NCI-H2029 treated with DMSO at 0.1 percent for 48 hours (cell line): Measurements from ENCODE around the gene SPAG9.

Experiments used
- DNase-seq: peaks from one replicate; lab custom pipeline; 2025; lab: John Stamatoyannopoulos, UW

SPAG9 gene

DNA sequence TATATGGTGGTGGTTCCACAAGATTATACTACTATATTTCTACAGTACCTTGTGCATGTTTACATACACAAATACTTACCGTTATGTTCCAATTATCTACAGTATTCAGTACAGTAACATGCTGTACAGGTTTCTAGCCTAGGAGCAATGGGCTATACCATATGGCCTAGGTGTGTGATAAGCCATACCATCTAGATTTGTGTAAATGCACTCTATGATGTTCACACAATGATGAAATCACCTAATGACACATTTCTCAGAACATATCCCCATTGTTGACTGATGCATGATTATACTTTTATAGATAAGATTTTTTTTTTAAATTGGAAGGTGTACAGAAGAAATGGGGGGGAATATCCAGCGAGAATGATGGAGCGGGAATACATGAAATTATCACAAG is 131.5 kb downstream of the SPAG9 start:
- no peak for DNase-seq

DNA sequence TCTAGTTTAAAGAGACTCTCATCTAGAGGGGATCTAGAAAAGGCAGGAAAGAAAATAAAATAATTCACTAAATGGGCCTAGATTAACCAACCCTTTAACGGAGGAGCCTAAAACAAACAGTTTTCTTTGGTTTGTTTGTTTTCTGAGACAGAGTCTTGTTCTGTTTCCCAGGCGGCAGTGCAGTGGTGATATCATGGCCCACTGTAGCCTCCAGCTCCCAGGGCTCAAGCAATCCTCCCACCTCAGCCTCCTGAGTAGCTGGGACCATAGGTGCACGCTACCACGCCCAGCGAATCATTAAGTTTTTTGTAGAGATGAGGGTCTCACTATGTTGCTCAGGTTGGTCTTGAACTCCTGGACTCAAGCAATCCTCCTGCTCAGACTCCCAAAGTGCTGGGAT is 132.2 kb downstream of the SPAG9 start:
- DNase-seq: no peak

DNA sequence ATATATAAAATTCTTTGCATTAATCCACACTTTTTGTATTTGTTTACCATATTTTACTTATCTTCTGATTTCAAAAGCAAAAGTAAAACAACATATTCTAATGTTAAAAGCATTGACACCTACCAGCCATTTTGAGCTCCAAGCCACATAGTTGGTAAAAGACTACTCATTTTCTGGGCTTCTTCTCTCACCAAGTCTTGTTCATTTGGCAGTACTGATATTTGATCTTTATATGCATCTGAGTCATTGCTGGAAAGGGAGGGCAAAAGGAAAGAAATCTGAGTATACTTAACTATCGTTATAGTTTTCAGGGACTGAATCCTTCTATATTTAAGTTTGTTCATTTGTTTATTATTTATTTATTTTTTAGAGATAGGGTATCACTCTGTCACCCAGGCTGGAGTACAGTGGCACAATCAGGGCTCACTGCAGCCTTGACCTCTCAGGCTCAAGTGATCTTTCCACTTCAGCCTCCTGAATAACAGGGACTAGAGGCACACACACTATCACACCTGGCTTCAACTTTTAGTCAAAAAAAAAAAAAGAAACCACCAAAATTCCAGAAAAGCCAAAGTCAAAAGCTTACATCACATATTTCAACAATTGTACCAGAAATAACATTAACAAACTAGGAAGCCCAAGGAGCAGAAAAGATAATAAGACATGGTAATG is 133.5 kb downstream of the SPAG9 start:
- no peak for DNase-seq

DNA sequence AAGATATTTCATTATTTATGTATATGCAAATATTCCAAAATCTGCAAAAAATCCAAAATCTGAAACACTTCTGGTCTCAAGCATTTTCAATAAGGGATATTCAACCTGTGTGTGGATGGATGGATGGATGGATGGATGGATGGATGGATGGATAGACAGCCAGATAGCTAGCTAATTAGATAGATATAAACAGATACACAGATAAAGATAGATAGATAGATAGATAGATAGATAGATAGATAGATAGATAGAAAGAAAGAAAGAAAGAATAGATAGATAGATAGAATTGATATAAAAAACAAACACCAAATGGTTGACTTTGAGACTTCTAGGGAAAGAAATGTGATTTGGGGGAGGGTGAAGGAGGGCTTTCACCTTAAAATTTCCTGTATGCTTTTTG is 139.4 kb downstream of the SPAG9 start:
- DNase-seq: no peak

DNA sequence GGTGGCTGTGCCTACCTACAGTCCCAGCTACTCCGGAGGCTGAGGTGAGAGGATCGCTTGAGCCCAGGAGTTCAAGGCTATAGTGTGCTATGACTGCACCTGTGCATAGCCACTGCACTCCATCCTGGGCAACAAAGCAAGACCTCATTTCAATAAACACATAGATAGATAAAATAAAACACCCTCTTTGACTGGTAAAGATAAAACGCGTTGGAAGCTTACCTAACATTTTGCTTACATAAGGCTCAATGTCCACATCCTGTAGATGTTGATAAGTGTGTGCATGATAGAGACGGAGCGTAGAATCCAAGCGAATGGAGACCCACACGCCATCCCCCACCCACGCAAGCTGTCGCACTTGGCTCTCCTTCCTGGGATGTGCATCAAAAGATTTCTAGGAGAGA is 141.1 kb downstream of the SPAG9 start:
- no peak for DNase-seq

DNA sequence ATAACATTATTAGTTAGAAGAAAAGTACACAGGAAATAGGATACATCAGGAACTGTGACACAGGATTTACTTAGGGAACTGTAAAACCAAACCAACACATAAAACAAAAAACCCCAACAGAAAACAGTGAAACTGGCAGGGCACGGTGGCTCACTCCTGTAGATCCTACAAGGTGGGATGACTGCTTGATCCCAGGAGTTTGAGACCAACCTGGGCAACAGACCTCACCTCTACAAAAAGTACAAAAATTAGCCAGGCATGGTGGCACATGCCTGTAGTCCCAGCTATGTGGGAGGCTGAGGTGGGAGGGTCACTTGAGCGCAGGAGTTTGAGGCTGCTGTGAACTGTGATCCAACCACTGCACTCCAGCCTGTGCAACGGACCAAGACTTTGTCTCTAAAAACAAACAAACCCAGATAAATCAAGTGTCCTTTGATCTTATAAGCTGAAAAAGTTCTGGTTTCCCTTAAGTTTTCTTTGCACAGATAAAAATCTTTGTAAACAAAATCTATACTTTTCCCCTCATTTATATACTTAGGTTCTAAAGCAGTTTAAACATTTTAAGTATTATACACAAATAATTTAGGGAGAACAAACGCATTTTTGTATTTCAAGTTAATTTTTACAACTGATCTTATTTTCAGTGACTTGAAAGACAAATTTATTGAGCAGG is 143.0 kb downstream of the SPAG9 start:
- no peak for DNase-seq

DNA sequence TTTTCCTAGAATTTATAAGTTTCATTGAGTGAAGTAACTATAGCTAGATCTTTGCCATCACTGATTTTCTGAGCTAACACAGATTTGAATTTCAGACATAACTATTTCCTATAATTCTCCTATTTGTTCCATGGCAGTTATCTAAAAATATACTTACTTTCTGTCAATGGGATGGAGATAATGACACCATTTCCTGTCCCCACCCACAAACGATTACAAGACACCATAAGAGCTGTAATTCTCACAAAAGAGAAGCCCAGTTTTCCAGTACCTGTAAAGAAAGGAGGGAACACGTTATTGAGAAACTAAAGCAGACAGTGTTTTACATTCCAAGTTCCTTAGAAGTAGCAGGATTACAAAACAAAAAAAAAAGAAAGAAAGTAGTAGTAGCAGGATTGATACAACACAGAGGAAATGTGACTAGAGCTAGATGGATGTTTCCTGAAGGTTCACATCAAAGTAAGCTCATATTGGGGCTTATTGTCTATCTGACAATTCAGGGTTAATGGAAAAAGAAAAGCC is 143.7 kb downstream of the SPAG9 start:
- DNase-seq: no peak

DNA sequence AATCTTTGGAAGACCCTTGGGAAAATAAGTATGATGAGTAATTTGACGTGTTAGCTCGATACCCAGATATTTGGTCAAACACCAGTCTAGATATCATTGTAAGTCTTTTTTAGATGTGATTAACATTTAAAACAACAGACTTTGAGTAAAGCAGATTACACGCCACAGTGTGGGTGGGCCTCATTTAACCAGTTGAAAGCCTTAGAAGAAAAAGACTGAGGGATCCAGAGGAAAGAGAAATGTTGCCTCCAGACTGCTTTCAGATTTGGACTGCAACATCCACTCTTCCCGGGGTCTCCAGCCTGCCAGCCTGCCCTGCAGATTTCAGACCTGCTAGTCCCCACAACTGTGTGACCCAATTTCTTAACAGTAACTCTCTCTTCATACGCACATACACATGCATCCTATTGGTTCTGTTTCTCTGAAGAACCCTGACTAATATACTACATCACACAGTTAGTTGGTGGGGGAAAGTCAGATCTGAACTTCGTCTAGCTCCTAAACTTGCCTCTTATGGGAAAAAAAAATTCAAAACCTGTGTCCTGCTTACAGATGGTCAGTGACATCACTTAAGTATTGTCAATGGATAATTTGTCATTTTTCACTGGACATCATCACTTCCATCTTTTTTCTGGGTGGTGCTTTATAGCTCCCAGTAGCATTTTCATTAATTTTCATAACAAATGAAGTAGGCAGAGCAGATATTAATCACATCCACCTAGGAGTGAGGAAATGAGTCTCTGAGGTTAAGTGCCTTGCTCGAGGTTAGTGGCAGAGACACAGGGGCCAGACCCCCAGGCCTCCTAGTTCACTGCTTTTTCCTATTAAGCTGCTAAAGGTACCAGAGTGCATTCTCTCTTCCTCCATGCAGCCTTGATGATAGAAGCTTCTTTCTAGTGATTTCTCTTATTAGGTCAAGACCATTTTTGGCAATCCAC is 146.8 kb downstream of the SPAG9 start:
- DNase-seq: no peak

DNA sequence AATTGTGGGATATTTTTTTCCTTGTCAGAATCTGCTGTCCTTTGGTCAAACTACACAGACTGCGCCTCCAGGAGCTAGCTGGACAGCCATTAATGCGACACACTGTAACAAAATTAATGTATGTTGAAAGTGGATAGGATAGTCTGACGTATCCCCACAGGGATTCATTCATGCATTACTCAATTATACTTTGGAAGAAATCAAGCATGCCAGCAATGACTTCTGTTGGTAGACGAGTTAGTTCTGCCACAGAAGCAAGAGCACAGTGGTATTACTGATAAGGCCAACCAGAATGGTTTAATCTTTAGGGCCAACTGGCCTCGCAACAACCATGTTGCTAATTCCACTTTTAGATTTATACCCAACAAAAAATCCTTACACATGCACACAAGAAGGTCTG is 148.1 kb downstream of the SPAG9 start:
- no peak for DNase-seq

DNA sequence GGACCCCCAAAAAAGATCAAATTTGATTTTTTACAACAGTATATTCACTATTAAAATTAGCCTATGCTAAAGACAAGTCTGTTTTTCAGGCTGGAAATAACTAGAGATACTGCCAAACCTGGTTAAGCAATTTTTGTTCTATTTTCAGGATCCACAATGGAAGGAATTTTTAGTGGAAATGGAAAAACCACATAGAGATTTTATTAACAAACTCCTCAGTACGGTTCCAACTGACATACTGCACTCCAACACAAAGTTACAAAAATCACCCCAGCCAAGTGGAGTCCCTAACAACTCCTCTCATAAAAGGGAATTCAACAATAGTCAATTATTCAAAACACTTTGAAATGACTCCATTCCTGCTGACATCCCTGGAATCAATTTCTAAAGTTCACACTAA is 152.9 kb downstream of the SPAG9 start:
- DNase-seq: no peak

DNA sequence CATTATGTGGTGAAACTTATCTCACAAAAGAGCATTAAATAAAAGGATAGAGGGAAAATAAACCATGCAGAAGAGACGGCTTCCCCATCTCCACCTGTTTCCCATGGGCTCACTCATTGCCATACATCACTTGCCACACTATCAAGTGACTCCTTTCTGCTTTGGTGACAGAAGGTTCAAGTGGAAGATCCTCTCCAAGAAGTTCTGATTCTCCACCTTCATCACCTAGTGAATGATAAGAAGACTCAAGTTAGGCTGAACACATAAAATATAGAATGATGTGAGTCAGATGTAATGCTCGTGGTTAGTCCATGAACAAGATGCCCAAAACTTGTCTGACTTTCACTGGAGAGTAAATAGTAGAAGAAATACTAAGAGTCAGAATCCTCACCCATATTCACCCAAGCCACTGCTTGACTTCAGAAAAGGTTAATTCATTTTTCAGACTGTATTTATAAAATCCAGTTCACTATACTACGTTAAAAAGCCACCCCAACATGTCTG is 154.5 kb downstream of the SPAG9 start:
- no peak for DNase-seq

DNA sequence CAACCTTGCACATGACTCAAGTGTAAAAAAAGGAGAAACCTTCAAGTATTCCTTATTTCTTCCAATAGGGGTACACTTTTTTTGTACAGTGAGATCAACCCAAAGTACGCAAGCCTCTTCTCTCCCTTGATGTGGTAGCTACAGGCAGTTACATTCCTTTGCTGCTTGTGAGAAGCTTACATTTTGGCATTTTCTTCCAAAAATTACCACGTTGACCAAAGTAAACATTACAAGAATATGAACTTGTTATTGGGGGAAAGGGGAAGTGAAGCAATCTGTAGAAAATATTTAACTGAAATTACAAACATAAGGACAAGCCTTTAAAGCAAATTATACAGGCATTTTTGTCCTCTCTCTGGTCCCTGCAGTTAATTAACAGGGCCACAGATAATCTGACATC is 157.5 kb downstream of the SPAG9 start:
- no peak for DNase-seq

DNA sequence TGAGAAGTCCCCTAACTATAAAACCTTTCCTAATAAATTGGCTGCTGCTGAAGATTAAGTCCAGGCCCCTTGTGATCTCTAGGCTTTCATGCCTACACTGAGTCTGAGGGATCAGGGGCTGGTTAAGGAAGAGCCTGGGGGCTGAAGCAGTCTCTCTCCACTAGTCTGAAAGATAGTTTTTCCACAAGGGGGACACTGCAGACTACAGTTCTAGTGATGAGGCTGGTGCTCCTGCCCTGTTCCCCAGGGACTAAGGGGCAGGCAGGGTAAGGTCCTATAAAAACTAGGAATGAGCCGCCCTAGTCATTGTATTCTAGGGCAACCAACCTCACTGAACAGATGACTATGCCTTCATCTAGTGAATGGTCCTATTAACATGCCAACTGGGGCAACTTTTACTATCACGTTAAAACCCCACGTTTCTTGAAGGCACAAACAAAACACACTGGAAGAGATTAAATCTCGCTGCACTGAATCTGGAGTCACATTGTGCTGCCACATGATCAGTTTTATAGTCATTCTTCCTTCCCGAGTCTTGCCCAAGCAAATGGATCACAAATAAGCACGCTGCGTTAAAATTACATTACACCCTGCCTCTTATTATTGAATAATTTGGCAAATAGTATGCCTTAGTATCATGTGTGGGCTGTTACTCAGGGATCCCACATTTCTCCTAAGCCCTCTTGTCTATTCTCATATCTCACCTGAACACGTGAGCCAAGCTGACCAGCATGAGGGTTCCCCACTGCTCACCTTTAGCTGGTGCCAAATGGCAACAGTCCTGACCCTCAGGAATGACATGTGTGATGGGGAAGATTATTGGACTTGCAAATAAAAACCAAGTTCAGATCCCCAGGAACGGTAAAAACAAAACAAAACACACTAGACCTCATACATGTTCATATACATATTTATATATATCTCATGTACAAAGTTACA is 159.1 kb downstream of the SPAG9 start:
- no peak for DNase-seq

DNA sequence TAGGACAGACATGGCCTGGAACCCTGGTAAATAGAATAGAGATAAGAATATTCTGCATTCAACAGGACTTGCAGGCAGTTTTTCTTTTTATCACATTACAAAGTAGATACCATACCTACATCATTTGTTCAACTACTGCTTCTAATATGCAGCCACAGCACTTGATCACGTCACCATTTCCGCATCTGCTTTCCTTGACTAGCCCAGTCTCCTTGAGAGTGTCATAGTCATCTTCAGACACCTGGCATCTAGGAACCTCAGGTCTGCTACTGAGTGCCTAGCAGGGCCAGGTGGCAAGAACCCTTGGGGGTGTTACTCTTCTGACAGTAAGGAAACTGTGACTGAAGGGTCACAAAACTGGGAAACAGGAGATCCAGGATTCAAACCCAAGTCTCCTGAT is 161.3 kb downstream of the SPAG9 start:
- DNase-seq: no peak

DNA sequence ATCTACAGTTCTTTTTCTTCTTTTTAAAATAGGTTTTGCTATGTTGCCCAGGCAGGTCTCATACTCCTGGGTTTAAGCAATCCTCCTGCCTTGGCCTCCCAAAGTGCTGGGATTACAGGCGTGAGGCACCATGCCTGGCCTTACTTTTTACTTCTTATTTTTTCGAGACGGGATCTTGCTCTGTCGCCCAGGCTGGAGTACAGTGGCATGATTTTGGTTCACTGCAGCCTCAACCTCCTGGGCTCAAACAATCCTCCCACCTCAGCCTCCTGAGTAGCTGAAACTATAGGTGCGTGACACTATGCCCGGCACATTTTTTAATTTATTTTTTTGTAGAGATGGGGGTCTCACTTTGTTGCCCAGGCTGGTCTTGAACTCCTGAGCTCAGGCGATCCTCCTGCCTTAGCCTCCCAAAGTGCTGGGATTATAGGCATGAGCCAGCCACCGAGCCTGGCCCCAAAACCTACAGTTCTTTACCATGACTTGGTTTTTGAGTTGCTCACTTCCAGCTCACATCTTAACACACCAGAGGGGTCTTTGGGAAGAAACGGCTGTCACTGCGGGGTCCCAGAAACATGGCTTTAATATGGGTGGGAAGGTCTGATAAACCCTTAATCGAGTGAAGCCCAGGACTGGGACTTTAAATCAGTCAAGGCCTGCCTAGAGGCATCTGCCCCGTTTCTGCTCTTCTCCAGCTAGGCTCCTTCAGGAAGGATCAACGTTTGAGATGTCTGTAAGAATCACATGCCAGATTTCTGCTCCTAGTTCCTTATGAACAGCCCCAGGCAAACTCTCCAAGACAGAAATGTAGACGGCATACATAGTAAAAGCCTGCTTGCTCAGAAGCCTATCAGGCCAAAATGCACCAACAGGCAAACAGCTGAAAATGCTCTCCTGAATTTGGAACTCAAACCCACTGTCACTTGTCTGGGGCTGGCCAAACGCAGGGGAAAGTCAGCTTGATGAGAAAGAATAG is 162.8 kb downstream of the SPAG9 start:
- no peak for DNase-seq

DNA sequence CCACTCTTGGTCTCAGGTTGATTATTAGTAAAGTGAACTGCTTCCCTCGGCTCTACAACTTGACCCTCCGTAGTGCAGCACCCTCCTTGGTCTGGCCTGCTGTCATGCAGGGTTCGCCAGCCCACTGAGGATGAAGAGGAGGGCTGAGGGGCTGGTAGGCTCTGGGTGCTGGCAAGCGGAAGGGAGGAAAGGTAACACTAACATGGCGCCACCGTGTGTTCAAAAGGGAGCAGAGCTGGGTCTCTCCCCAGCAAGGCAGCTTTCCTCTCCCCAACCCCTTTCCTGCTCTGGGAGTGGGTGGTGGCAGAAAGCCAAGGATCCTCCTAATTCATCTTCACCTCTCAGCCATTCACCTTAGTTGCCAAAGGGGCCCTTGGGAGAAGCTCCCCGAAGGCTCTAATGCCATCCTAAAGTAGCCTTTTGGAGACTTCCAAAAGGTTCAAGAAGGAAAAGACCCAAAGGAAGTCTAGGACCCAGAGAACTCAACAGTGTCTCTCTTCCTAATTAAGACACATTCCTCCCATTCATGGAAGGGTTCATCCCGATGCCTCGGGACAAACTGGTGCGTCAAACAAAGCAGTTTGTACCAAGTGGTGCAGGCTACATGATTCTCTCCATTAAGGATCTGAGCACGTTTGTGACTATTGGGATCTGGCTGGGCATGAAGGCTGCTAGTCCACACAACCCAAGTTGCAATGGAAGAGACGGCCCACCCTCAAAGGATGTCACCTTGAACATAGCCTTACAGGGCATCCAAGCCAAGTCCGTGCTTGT is 163.7 kb downstream of the SPAG9 start:
- peak; percentile 9 for DNase-seq

DNA sequence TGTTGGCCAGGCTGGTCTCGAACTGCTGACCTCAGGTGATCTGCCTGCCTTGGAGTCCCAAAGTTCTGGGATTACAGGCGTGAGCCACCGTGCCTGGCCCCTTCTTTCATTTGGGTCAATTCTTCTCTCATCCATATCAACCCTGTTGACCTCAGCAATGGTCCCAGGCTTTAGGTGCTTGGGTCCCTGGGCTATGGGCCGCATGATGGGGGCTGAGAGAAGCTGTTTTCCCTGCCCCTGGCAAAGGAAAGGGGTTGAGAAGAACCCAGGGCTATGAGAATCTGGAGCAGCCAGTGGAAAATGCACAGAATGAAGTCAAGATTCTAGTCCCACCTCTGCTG is 164.3 kb downstream of the SPAG9 start:
- no peak for DNase-seq

DNA sequence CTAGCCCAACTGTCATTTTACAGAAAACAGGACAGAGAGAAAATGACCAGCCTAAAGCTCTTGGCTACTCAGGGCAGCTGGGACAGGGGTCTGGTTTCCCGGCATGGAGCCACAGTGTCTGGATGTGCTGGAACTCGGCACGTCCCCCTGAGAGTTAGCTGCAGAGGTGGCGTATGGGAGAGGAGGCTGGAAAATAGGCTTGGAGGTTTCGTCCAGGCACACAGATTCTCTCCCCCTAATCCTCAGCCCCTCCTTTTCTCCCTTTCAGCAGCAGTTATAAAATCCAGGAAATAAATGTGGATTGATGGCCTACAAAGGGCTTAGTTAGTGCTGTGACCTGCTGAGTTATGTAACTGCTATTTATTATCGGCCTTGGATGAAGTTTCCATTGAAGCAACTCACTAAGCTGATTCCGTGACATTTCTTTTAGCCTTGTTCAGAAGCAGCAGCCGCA is 165.0 kb downstream of the SPAG9 start:
- no peak for DNase-seq

DNA sequence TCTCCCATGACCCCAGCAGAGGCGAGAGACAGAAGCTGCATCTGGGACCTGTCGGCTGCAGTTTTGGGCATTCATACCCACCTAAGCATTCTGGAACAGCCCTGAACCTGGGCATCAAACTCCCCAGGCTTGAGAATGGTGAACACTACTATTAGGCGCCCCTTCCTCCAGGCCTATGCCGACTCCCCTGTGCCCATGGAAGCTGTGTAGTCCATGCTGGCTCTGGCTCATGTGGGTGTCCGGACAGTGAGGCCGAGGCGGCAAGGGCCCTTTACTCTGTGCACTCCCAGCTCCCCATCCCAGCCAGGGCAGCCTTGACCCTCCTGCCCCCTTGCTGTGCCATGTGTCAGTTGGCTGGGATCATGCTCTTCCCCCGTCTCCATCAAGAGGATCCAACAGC is 165.5 kb downstream of the SPAG9 start:
- no peak for DNase-seq
